Vagina (tissue), 2 donors: ENCODE data around the gene DENND1A.

Source experiments
- POLR2A ChIP-seq, 2 donors: fragments of 450-650 bp; IDR thresholded peaks; one replicate each; pipeline ENCODE4 v1.6.1; 2017; ENCODE audit warnings: antibody characterized with exemption in 2 of 2, mild to moderate bottlenecking in 2 of 2, moderate library complexity in 2 of 2
- POLR2AphosphoS5 ChIP-seq, 2 donors: sonication (generic); formaldehyde crosslinking; IDR thresholded peaks; one replicate each; pipeline ENCODE4 v1.9.0; 2017; ENCODE audit warnings: antibody characterized with exemption in 2 of 2, mild to moderate bottlenecking in 2 of 2, low read depth in 1 of 2; ENCODE audit not compliant: insufficient read depth in 1 of 2
- TF ChIP-seq, protein P1 (sequence below), 3 experiments: fragments of 450-650 bp in 2 of 3; fragments of 200-600 bp in 1 of 3; sonication (generic) in 1 of 3; IDR thresholded peaks; one replicate each; pipeline ENCODE4 v1.5.1; 2017 to 2019; ENCODE audit warnings: antibody characterized with exemption in 3 of 3, mild to moderate bottlenecking in 2 of 3, moderate library complexity in 2 of 3

DNA sequence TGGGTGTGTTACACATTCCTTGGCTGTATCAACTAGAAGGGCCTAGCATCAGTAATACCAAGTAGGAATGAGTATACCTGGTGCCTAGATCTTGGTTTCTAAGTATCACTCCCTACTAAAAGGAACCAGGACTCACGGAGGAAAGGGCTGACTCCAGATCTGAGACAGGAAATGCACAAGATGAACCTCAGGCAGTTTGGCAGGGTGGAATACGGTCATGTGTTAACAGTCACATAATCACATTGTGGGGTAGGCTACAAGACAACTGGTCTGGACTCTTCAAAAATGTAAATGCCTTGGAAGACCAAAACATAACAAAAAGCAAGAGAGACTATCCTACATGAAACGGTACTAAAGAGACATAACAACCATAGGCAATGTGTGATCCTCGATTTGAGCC is 415.2 kb downstream of the DENND1A start:
- TF ChIP-seq, protein P1, sequence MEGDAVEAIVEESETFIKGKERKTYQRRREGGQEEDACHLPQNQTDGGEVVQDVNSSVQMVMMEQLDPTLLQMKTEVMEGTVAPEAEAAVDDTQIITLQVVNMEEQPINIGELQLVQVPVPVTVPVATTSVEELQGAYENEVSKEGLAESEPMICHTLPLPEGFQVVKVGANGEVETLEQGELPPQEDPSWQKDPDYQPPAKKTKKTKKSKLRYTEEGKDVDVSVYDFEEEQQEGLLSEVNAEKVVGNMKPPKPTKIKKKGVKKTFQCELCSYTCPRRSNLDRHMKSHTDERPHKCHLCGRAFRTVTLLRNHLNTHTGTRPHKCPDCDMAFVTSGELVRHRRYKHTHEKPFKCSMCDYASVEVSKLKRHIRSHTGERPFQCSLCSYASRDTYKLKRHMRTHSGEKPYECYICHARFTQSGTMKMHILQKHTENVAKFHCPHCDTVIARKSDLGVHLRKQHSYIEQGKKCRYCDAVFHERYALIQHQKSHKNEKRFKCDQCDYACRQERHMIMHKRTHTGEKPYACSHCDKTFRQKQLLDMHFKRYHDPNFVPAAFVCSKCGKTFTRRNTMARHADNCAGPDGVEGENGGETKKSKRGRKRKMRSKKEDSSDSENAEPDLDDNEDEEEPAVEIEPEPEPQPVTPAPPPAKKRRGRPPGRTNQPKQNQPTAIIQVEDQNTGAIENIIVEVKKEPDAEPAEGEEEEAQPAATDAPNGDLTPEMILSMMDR (IDR thresholded peaks at IDR 0.05) = no peak
- TF ChIP-seq POLR2A (IDR thresholded peaks at IDR 0.05) = no peak
- no peak for TF ChIP-seq POLR2AphosphoS5 (IDR thresholded peaks at IDR 0.05; ENCODE audit: insufficient read depth in 1 of 2, low read depth in 1 of 2)
